Endothelial cell (in vitro differentiated cells): ENCODE results near the gene GATD1. TPM values are rescaled to one million over a fixed set of nuclear protein-coding genes. Genes with fewer than 3 reads are reported as not detected.

Source experiments
- DNase-seq: peaks from one replicate; pipeline ENCODE4 v3.0.0; 2021; ENCODE audit warnings: low spot score
- H3K27ac Mint-ChIP-seq: one replicate; pipeline ENCODE4 v1.8.0; 2021; ENCODE audit warnings: mixed read lengths, inconsistent platforms; ENCODE audit not compliant: unreplicated experiment
- H3K27me3 Mint-ChIP-seq: one replicate; pipeline ENCODE4 v1.8.0; 2021; ENCODE audit warnings: mild to moderate bottlenecking, moderate library complexity, mixed read lengths, inconsistent platforms; ENCODE audit not compliant: unreplicated experiment
- H3K36me3 Mint-ChIP-seq: one replicate; pipeline ENCODE4 v1.8.0; 2021; ENCODE audit warnings: mild to moderate bottlenecking, low read depth, mixed read lengths, inconsistent platforms; ENCODE audit not compliant: unreplicated experiment
- H3K4me1 Mint-ChIP-seq: one replicate; pipeline ENCODE4 v1.8.0; 2021; ENCODE audit warnings: mild to moderate bottlenecking, mixed read lengths, inconsistent platforms; ENCODE audit not compliant: unreplicated experiment
- H3K4me3 Mint-ChIP-seq: one replicate; pipeline ENCODE4 v1.8.0; 2021; ENCODE audit warnings: mild to moderate bottlenecking, mixed read lengths, inconsistent platforms; ENCODE audit not compliant: unreplicated experiment
- H3K9me3 Mint-ChIP-seq: one replicate; pipeline ENCODE4 v1.8.0; 2021; ENCODE audit warnings: mixed read lengths, inconsistent platforms; ENCODE audit not compliant: unreplicated experiment
- total RNA-seq: library from RNA; stranded (reverse); fragmentation: NEBNext Ultra II Directional; extraction: Animal tissue kit (Norgen Biotek cat#: 25700); gene quantifications from one replicate; pipeline ENCODE4 v1.2.1, GENCODE V29; 2021; ENCODE audit not compliant: unreplicated experiment
- TF ChIP-seq, protein P1 (sequence below): fragments of 200-600 bp; sonication (generic); IDR thresholded peaks from one replicate; pipeline ENCODE4 v1.5.0; 2021; ENCODE audit warnings: antibody characterized with exemption; ENCODE audit not compliant: unreplicated experiment

GATD1 gene
- total RNA-seq, 1 donor from 2014 or later, result 36.5 TPM

DNA sequence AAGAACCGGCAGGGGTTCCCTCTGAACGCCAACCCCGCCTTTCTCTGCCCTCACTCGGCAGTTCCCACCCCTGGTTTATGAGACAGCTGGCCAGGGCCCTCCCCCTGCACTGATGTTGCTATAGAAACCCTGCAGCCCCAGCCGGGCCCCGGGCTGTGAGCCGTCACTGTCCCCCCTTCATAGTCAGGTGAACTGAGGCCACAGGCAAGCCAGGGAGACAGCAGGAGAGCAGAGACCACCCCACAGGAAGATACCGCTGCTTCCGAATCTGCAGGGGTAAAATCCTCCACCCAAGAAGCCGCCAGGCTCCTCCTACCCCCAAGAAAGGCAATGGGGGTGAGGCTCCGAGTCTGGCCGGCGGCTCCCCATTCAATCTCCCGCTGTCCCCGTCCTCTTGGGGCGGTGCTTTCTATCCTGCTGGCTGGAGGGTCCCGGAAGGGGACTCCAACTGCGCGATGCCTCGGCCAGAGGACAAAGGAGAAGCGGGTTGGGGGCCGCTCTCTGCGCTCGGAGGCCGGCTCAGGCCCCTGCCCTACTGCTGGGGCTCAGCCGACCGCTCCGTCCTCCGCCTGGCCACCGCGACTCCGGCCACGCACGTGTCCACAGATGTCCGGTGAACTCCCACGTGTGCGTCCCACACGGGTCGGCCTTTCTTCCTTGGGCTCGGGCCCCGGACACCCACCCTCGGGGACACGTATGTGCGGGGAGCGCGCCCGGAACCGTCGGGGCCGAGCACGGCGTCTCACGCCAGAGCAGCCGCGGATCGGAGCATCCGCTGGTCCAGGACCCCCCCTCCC is 20.2 kb upstream of the GATD1 start:
- Mint-ChIP-seq H3K9me3 (no peaks in the 10 kb centered on the region), H3K4me1 (no peaks in the 10 kb centered on the region), H3K27ac (no peak overlapping the region), H3K4me3 (peak overlapping the region; percentile 83), H3K36me3 (no peaks in the 10 kb centered on the region), H3K27me3 (peaks cover 8% of the 10 kb centered on the region)
- TF ChIP-seq, protein P1, sequence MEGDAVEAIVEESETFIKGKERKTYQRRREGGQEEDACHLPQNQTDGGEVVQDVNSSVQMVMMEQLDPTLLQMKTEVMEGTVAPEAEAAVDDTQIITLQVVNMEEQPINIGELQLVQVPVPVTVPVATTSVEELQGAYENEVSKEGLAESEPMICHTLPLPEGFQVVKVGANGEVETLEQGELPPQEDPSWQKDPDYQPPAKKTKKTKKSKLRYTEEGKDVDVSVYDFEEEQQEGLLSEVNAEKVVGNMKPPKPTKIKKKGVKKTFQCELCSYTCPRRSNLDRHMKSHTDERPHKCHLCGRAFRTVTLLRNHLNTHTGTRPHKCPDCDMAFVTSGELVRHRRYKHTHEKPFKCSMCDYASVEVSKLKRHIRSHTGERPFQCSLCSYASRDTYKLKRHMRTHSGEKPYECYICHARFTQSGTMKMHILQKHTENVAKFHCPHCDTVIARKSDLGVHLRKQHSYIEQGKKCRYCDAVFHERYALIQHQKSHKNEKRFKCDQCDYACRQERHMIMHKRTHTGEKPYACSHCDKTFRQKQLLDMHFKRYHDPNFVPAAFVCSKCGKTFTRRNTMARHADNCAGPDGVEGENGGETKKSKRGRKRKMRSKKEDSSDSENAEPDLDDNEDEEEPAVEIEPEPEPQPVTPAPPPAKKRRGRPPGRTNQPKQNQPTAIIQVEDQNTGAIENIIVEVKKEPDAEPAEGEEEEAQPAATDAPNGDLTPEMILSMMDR, result no peak
- peak; percentile 54 for DNase-seq

DNA sequence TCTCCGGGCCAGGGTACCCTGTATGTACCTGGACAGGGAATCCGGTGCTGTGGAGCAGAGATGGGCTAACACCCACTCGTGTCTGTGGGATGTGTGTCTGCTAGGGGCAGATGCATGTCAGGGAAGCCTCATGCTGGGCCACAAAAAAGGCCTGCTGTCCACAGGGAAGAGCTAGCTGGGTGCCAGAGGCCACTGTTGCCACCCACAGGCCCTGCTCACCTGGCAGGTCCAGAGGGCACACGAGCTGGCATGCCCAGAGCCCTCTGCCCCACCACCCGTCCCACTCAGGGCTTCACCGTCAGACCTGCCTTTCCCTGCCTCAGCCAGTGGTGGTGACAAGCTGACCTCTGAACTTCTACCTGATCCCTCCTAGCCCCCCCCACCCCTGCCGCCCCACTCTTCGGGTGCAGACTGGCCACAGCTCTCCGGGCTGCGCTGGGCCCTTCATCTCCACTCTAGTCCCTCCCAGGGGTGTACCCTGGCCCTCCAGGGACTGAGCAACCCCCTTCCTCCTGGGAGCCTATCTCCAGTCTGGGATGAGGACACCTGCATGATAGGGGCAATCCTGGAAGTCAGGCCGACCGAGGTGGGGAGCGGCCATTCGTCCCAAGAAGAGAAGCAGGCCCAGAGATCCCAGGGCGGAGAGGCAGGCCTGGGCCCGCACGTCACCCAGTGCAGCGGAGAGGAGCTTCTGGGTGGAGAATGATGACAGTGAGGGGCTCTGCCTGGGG is 19.4 kb upstream of the GATD1 start:
- peak overlapping the region; percentile 83 for H3K4me3 Mint-ChIP-seq
- no peak overlapping the region for H3K27ac Mint-ChIP-seq
- DNase-seq, result no peak
- no peaks in the 10 kb centered on the region for H3K4me1 Mint-ChIP-seq
- H3K9me3 Mint-ChIP-seq, result no peaks in the 10 kb centered on the region
- H3K36me3 Mint-ChIP-seq, result no peaks in the 10 kb centered on the region
- peaks cover 10% of the 10 kb centered on the region for H3K27me3 Mint-ChIP-seq
- TF ChIP-seq, protein P1, result no peak

DNA sequence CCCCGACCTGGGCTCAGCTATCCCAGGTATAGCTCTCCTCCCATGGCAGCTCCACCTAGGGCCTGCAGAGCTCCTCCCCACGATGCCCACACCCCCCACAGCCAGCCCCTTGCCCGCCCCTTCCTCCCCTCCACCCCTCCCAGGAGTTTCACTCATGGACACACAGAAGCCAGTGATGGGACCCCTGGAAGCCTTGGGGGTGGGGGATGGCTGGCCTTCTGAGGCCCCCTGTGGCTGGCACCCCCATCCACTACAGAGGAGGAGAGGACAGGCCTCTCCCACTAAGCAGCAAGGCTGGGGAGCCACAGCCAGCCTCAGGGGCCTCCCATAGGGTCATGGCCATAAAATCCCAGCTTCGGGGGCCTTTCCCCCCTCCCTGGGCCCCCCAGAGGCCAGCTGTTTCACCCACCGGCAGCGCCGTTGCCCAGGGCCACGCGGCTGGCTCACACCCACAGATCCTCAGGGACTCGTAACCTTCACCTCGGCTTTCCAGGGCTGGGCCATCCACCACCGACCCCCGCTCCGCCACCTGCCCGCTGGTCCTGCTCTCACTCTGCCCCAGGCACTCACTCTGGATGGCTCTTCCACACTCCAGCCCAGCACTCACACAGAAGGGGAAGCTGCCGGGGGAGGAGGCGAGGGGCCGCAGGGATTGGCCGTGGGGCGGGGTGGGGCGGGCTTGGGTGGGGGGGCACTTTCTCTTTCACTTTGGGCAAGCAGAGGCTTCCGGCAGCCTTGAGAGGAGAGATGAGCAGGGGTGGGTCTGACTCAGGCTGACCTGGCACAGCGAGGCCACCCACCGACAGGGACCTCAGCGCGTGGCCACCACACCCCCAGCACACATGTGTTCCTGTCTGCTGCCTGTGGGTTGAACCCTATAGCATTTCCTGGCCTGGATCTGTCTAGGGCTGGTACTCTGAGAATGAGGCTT is 18.6 kb upstream of the GATD1 start:
- no peak for DNase-seq
- TF ChIP-seq, protein P1, result no peak
- no peak overlapping the region for H3K4me3 Mint-ChIP-seq
- no peaks in the 10 kb centered on the region for H3K4me1 Mint-ChIP-seq
- H3K27me3 Mint-ChIP-seq, result peaks cover 9% of the 10 kb centered on the region
- no peak overlapping the region for H3K27ac Mint-ChIP-seq
- H3K9me3 Mint-ChIP-seq, result no peaks in the 10 kb centered on the region
- H3K36me3 Mint-ChIP-seq, result no peaks in the 10 kb centered on the region

DNA sequence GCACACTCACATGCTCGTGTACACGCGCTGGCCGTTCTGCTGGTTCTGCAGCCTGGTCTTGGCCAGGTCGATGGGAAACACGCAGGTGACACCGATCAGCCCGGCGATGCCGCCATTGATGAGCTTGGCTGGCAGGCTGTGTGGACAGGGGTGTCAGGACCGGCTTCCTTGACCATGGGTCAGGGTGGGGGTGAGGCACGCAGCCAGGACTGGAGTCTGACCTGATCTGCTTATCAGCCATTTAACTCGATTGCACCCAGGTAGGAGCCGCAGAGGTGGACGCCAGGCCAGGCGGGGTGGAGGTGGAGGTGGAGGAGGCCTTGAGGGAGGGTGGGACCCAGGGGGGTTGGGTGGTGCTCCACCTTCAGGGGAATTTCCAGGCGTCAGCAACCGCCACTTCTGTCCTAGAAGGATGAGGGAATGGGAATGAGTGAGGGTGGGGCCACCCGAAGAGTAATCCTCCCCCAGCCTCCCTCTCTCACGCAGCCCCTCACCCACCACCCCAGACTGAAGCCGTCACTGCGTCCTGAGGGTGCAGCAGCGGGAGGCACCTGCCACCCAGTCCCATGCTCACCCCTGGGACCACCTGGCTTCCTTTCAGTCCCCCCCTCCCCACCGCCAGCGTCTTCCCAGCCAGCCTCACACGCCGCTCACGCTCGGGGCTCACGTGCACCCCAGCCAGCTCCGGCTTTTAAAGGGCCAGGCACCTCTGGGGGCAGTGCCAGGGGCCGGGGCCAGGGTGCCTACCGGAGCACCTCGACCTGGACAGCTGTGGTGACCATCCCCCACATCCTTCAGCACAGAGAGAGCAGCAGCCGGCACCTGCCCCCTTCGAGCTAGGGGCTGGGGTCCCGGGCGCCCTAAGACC is 17.7 kb upstream of the GATD1 start:
- no peak overlapping the region for H3K27ac Mint-ChIP-seq
- peak overlapping the region; percentile 31 for H3K4me3 Mint-ChIP-seq
- H3K9me3 Mint-ChIP-seq, result no peaks in the 10 kb centered on the region
- H3K4me1 Mint-ChIP-seq, result no peaks in the 10 kb centered on the region
- no peak for DNase-seq
- TF ChIP-seq, protein P1, result no peak
- H3K27me3 Mint-ChIP-seq, result peaks cover 9% of the 10 kb centered on the region
- H3K36me3 Mint-ChIP-seq, result no peaks in the 10 kb centered on the region
